HEK293T (cell line): Measurements from ENCODE around the gene ZSWIM5.

Source experiments
- BHLHE40 ChIP-seq: fragments of 450-650 bp; IDR thresholded peaks from 2 replicates; pipeline ENCODE4 v1.6.1; 2016; ENCODE audit warnings: mild to moderate bottlenecking, moderate library complexity, borderline replicate concordance
- PKNOX1 ChIP-seq: fragments of 450-650 bp; IDR thresholded peaks from 2 replicates; pipeline ENCODE4 v1.6.1; 2016
- SP1 ChIP-seq: fragments of 450-650 bp; IDR thresholded peaks from 2 replicates; pipeline ENCODE4 v1.6.1; 2017

- TF ChIP-seq BHLHE40 (no peak), PKNOX1 (no peak), SP1 (no peak)
These were observed 126.9 kb downstream of the ZSWIM5 start for GRCh38 chr1:45079533-45079932.
